T-helper 2 cell (primary cell): Measurements from ENCODE around the gene MSH5.
A peak's percentile ranks its signal among the peaks of the same experiment; 100 is the strongest.
"Not testable (repeated sequence)": the region's sequence is repeated elsewhere in the genome, so short reads cannot be mapped to it uniquely, and the experiment has no call there.

Experiments
- DNase-seq, 5 experiments: peaks; one replicate each; pipeline versions ENCODE4 v3.0.0 to v3.0.0-alpha.2; 2012 to 2022

MSH5 gene

GRCh38 chr6:31779908-31780307, 40.1 kb downstream of the MSH5 start:
- DNase-seq: no peak

- DNase-seq: no peak
Measured at GRCh38 chr6:31780507-31781243, 40.9 kb downstream of the MSH5 start.

- no peak for DNase-seq
Measured at GRCh38 chr6:31781244-31782125, 41.7 kb downstream of the MSH5 start.

GRCh38 chr6:31782126-31782855, 42.5 kb downstream of the MSH5 start:
- DNase-seq: no peak

GRCh38 chr6:31784098-31784925, 44.5 kb downstream of the MSH5 start:
- DNase-seq: no peak

GRCh38 chr6:31785475-31785874, 45.7 kb downstream of the MSH5 start:
- no peak for DNase-seq

GRCh38 chr6:31791324-31792089, 51.7 kb downstream of the MSH5 start:
- no peak for DNase-seq

- DNase-seq: no peak
Measured at GRCh38 chr6:31792090-31792374, 52.2 kb downstream of the MSH5 start.

- DNase-seq: no peak
Measured at GRCh38 chr6:31792761-31793171, 53.0 kb downstream of the MSH5 start.

- DNase-seq: not testable (repeated sequence)
Measured at GRCh38 chr6:31793927-31794245, 54.1 kb downstream of the MSH5 start.

- peak in 1 of 5 experiments; percentile 40 for DNase-seq
Measured at GRCh38 chr6:31794294-31794865, 54.6 kb downstream of the MSH5 start.

GRCh38 chr6:31794866-31795615, 55.2 kb downstream of the MSH5 start:
- peak in 1 of 5 experiments; percentile 13 for DNase-seq

GRCh38 chr6:31795616-31796298, 56.0 kb downstream of the MSH5 start, which contains the start of gene VARS1:
TSS of gene VARS1 (minus strand) at chr6:31795752. CDS start at chr6:31795217, 535 bp downstream.
- DNase-seq: peak; percentile 64 to 88 (median 77)

- no peak for DNase-seq
Measured at GRCh38 chr6:31796993-31797385, 57.2 kb downstream of the MSH5 start.

GRCh38 chr6:31797588-31797987, 57.8 kb downstream of the MSH5 start:
- DNase-seq: peak in 2 of 5 experiments; percentile 24 to 88

- DNase-seq: no peak
Measured at GRCh38 chr6:31799781-31800180, 60.0 kb downstream of the MSH5 start.

- DNase-seq: not testable (repeated sequence)
Measured at GRCh38 chr6:31801031-31801927, 61.5 kb downstream of the MSH5 start.

- peak in 1 of 5 experiments; percentile 24 for DNase-seq
Measured at GRCh38 chr6:31805939-31806469, 66.2 kb downstream of the MSH5 start.
